Kidney (tissue), 14 donors: ENCODE data around the gene TSPAN12. TPM values are rescaled to one million over a fixed set of nuclear protein-coding genes. Genes with fewer than 3 reads are reported as not detected.

ENCODE experiments used
- DNase-seq, 5 donors: peaks; one replicate each; pipeline ENCODE4 v3.0.0-alpha.2; 2013 to 2020
- FAIRE-seq: peaks from 2 replicates; lab custom pipeline; 2012; peaks lifted over from hg19 to GRCh38; lab: Jason Lieb, UNC
- H3K27ac ChIP-seq, 2 donors: one replicate each; pipeline ENCODE4 v1.7.0; 2013; ENCODE audit warnings: low read depth in 2 of 2, low read length in 2 of 2, inconsistent platforms in 1 of 2
- H3K27me3 ChIP-seq: one replicate; pipeline ENCODE4 v1.7.1; 2013; ENCODE audit warnings: low read length, inconsistent platforms; ENCODE audit not compliant: control insufficient read depth, insufficient read depth
- H3K36me3 ChIP-seq, 3 donors: one replicate each; pipeline versions ENCODE4 v1.7.0 to v1.7.1; 2013; ENCODE audit warnings: low read length in 3 of 3, control low read depth in 1 of 3, inconsistent platforms in 1 of 3; ENCODE audit not compliant: insufficient read depth in 3 of 3, control insufficient read depth in 2 of 3
- H3K4me1 ChIP-seq, 3 donors: one replicate each; pipeline versions ENCODE4 v1.7.0 to v1.7.1; 2013; ENCODE audit warnings: low read length in 3 of 3, inconsistent platforms in 1 of 3, low read depth in 1 of 3; ENCODE audit not compliant: control insufficient read depth in 2 of 3, insufficient read depth in 2 of 3
- H3K4me3 ChIP-seq, 3 donors: one replicate each; pipeline versions ENCODE4 v1.7.0 to v1.8.1; 2013; ENCODE audit warnings: low read length in 3 of 3, control low read depth in 1 of 3, inconsistent platforms in 1 of 3
- H3K9ac ChIP-seq, 3 donors: one replicate each; pipeline versions ENCODE4 v1.7.0 to v1.7.1; 2013; ENCODE audit warnings: low read length in 3 of 3, control low read depth in 1 of 3, inconsistent platforms in 1 of 3
- H3K9me3 ChIP-seq, 3 donors: one replicate each; pipeline versions ENCODE4 v1.7.0 to v1.7.1; 2013; ENCODE audit warnings: low read length in 3 of 3, control low read depth in 1 of 3, inconsistent platforms in 1 of 3; ENCODE audit not compliant: control insufficient read depth in 2 of 3, insufficient read depth in 1 of 3
- CTCF ChIP-seq: IDR thresholded peaks from 3 replicates; pipeline ENCODE4 v1.5.1; 2012; ENCODE audit warnings: mild to moderate bottlenecking, moderate library complexity, borderline replicate concordance; ENCODE audit not compliant: insufficient read depth; ENCODE audit errors: extremely low read depth
- intact Hi-C: fragments of 100-400 bp; cut with DNase I; formaldehyde crosslinking; loops from one replicate; pipeline ENCODE4 v1.11.1; 2022
- polyA plus RNA-seq: library from polyadenylated mRNA; stranded (reverse); fragments of 350-450 nt; fragmentation: Illumina TruSeq; extraction: RNeasy Lipid Tissue Mini Kit (QIAGEN cat#74804); gene quantifications from one replicate; pipeline ENCODE4 v1.2.3, GENCODE V29; 2014; ENCODE audit warnings: low read depth, low replicate concordance; ENCODE audit not compliant: insufficient read depth
- total RNA-seq: library from RNA; stranded (reverse); fragmentation: NEBNext Ultra II Directional; extraction: Animal tissue kit (Norgen Biotek cat#: 25700); gene quantifications from one replicate; pipeline ENCODE4 v1.2.1, GENCODE V29; 2021
- donor health status: control.
- donor health status: control.
- donor health status: control.
- donor health status: control.
- donor health status: control.
- donor health status: DM: yes; HTN: yes; CAD: no.
- donor health status: Normal renal cell carcinoma (clear cell type).

The TSPAN12 gene
- total and polyA plus RNA-seq, 2 donors from 2014 or later, result 44.2 to 76.5 TPM

- H3K4me1 ChIP-seq, result no peaks in the 10 kb centered on the region
- FAIRE-seq, result no peak
- TF ChIP-seq CTCF, result no peak
- peak in 1 of 5 donors; percentile 46 for DNase-seq
- intact Hi-C loops, result no loop called here
- no peak overlapping the region for H3K27ac ChIP-seq
- no peaks in the 10 kb centered on the region for H3K9me3 ChIP-seq
- no peaks in the 10 kb centered on the region for H3K36me3 ChIP-seq
- H3K27me3 ChIP-seq, result no peaks in the 10 kb centered on the region
- H3K4me3 ChIP-seq, result no peak overlapping the region
- H3K9ac ChIP-seq, result no peak overlapping the region
Observed at GRCh38 chr7:120775755-120776154, 82.2 kb downstream of the TSPAN12 start.

GRCh38 chr7:120774481-120774880 is 83.5 kb downstream of the TSPAN12 start:
- H3K4me1 ChIP-seq, result no peaks in the 10 kb centered on the region
- no peak overlapping the region for H3K4me3 ChIP-seq
- no peak overlapping the region for H3K9ac ChIP-seq
- TF ChIP-seq CTCF, result no peak
- DNase-seq, result no peak
- no peak for FAIRE-seq
- H3K9me3 ChIP-seq, result no peaks in the 10 kb centered on the region
- H3K27ac ChIP-seq, result no peak overlapping the region
- no peaks in the 10 kb centered on the region for H3K27me3 ChIP-seq
- intact Hi-C loops, result no loop called here
- H3K36me3 ChIP-seq, result no peaks in the 10 kb centered on the region

- H3K4me1 ChIP-seq, result no peaks in the 10 kb centered on the region
- FAIRE-seq (no peak), DNase-seq (no peak)
- no peak overlapping the region for H3K4me3 ChIP-seq
- no peaks in the 10 kb centered on the region for H3K36me3 ChIP-seq
- intact Hi-C loops, result no loop called here
- no peak for TF ChIP-seq CTCF
- H3K27me3 ChIP-seq, result no peaks in the 10 kb centered on the region
- no peak overlapping the region for H3K27ac ChIP-seq
- no peak overlapping the region for H3K9ac ChIP-seq
- H3K9me3 ChIP-seq, result no peaks in the 10 kb centered on the region
Observed at GRCh38 chr7:120770206-120770605, 87.7 kb downstream of the TSPAN12 start.

GRCh38 chr7:120760851-120761250 is 97.1 kb downstream of the TSPAN12 start:
- no peak overlapping the region for H3K4me3 ChIP-seq
- intact Hi-C loops, result no loop called here
- DNase-seq (no peak), FAIRE-seq (no peak)
- H3K4me1 ChIP-seq, result no peaks in the 10 kb centered on the region
- no peaks in the 10 kb centered on the region for H3K9me3 ChIP-seq
- no peaks in the 10 kb centered on the region for H3K27me3 ChIP-seq
- H3K9ac ChIP-seq, result no peak overlapping the region
- H3K27ac ChIP-seq, result no peak overlapping the region
- no peaks in the 10 kb centered on the region for H3K36me3 ChIP-seq
- TF ChIP-seq CTCF, result no peak
